SK-N-SH (cell line): ENCODE results near the gene FAM181A. TPM values are rescaled to one million over a fixed set of nuclear protein-coding genes. Genes with fewer than 3 reads are reported as not detected.

Experiments
- CTCF ChIA-PET: fragments of 300-600, 350-600 bp; formaldehyde crosslinking; extraction: SDS; loops from one replicate; lab custom pipeline; 2021; lab: Yijun Ruan, JAX
- POLR2A ChIA-PET: fragments of 350-600 bp; sonication (Branson Sonifier 250); formaldehyde crosslinking; extraction: SDS; loops from one replicate; lab custom pipeline; 2020; ENCODE audit warnings: antibody characterized with exemption, inconsistent platforms; lab: Yijun Ruan, JAX
- DNase-seq: peaks from one replicate; pipeline ENCODE4 v3.0.0; 2012
- H2AFZ ChIP-seq: fragments of 200-600 bp; sonication (generic); 2 replicates; pipeline ENCODE4 v1.8.1; 2016; ENCODE audit warnings: antibody characterized with exemption, mild to moderate bottlenecking, low read depth
- H3F3A ChIP-seq: fragments of 200-600 bp; sonication (generic); replicated peaks from 2 replicates; pipeline ENCODE3; 2016; ENCODE audit warnings: antibody characterized with exemption, mild to moderate bottlenecking; ENCODE audit not compliant: insufficient read depth
- H3K27ac ChIP-seq, 2 experiments: fragments of 200-500 bp in 1 of 2; fragments of 200-600 bp in 1 of 2; sonication (Bioruptor generic) in 1 of 2; sonication (generic), shearing (Covaris generic) in 1 of 2; 2 replicates each; pipeline versions ENCODE4 v1.5.1 to v1.6.1; 2014 to 2016; ENCODE audit warnings: low read depth in 2 of 2, inconsistent platforms in 1 of 2, low read length in 1 of 2, mild to moderate bottlenecking in 1 of 2, mixed read lengths in 1 of 2
- H3K27me3 ChIP-seq: fragments of 200-600 bp; sonication (generic), shearing (Covaris generic); 2 replicates; pipeline ENCODE4 v1.6.1; 2016; ENCODE audit warnings: mixed run types; ENCODE audit not compliant: insufficient read depth
- H3K36me3 ChIP-seq, 2 experiments: fragments of 200-500 bp in 1 of 2; fragments of 200-600 bp in 1 of 2; sonication (Bioruptor generic) in 1 of 2; sonication (generic) in 1 of 2; replicated peaks in 1 of 2; 2 replicates each; pipeline versions ENCODE3 to v1.5.1; 2014 to 2016; ENCODE audit warnings: low read length in 1 of 2, mild to moderate bottlenecking in 1 of 2; ENCODE audit not compliant: insufficient read depth in 2 of 2, control insufficient read depth in 1 of 2
- H3K4me1 ChIP-seq, 2 experiments: fragments of 200-500 bp in 1 of 2; fragments of 200-600 bp in 1 of 2; sonication (Bioruptor generic) in 1 of 2; sonication (generic), shearing (Covaris generic) in 1 of 2; 2 replicates each; pipeline versions ENCODE4 v1.5.1 to v1.6.1; 2014 to 2016; ENCODE audit warnings: low read depth in 1 of 2, low read length in 1 of 2, mixed run types in 1 of 2; ENCODE audit not compliant: insufficient read depth in 2 of 2, control insufficient read depth in 1 of 2
- H3K4me2 ChIP-seq: fragments of 200-600 bp; sonication (generic), shearing (Covaris generic); 2 replicates; pipeline ENCODE4 v1.6.1; 2017; ENCODE audit warnings: mixed run types
- H3K4me3 ChIP-seq, 2 experiments: fragments of 200-500 bp in 1 of 2; fragments of 200-600 bp in 1 of 2; sonication (Bioruptor generic) in 1 of 2; sonication (generic), shearing (Covaris generic) in 1 of 2; 2 replicates each; pipeline versions ENCODE4 v1.5.1 to v1.8.1; 2014 to 2016; ENCODE audit warnings: low read depth in 2 of 2, inconsistent platforms in 1 of 2, low read length in 1 of 2, mild to moderate bottlenecking in 1 of 2, mixed read lengths in 1 of 2, moderate library complexity in 1 of 2
- H3K79me2 ChIP-seq: fragments of 200-600 bp; sonication (generic); 2 replicates; pipeline ENCODE4 v1.8.1; 2017; ENCODE audit warnings: mild to moderate bottlenecking; ENCODE audit not compliant: insufficient read depth
- H3K9ac ChIP-seq: fragments of 200-600 bp; sonication (generic); 2 replicates; pipeline ENCODE4 v1.6.1; 2017; ENCODE audit warnings: mixed run types
- H3K9me2 ChIP-seq: fragments of 200-600 bp; sonication (generic); 2 replicates; pipeline ENCODE4 v1.6.1; 2017; ENCODE audit warnings: mixed run types
- H3K9me3 ChIP-seq: fragments of 200-600 bp; sonication (generic); 2 replicates; pipeline ENCODE4 v1.6.1; 2017; ENCODE audit warnings: mixed run types, mild to moderate bottlenecking, moderate library complexity
- H4K20me1 ChIP-seq: fragments of 200-600 bp; sonication (generic); 2 replicates; pipeline ENCODE4 v1.6.1; 2017; ENCODE audit warnings: mild to moderate bottlenecking, mixed run types; ENCODE audit not compliant: insufficient read depth
- CHD2 ChIP-seq: fragments of 150-350 bp; IDR thresholded peaks from 2 replicates; pipeline ENCODE4 v1.6.1; 2018; ENCODE audit warnings: low read length; ENCODE audit not compliant: partially characterized antibody
- EP300 ChIP-seq, 2 experiments: IDR thresholded peaks; 2 replicates each; pipeline versions ENCODE4 v1.4.0 to v1.6.1; 2012; ENCODE audit warnings: borderline replicate concordance in 1 of 2, low read depth in 1 of 2, low read length in 1 of 2
- EZH2phosphoT487 ChIP-seq: fragments of 200-600 bp; sonication (generic); IDR thresholded peaks from 2 replicates; pipeline ENCODE4 v1.6.1; 2017; ENCODE audit warnings: low read depth, mixed run types, mild to moderate bottlenecking, antibody characterized with exemption, moderate library complexity, borderline replicate concordance
- GABPA ChIP-seq: IDR thresholded peaks from 2 replicates; pipeline ENCODE4 v1.4.0; 2012; ENCODE audit warnings: low read depth, mild to moderate bottlenecking
- MEF2A ChIP-seq: IDR thresholded peaks from 2 replicates; pipeline ENCODE4 v1.4.0; 2012; ENCODE audit warnings: low read depth, borderline replicate concordance
- MXI1 ChIP-seq: IDR thresholded peaks from 2 replicates; pipeline ENCODE4 v1.6.1; 2012; ENCODE audit warnings: mild to moderate bottlenecking, low read depth, low read length, improper control_type of control experiment
- NFIC ChIP-seq: IDR thresholded peaks from 2 replicates; pipeline ENCODE4 v1.4.0; 2012; ENCODE audit warnings: borderline replicate concordance
- RAD21 ChIP-seq: IDR thresholded peaks from 2 replicates; pipeline ENCODE4 v1.6.1; 2012; ENCODE audit warnings: mild to moderate bottlenecking, low read length
- SIN3A ChIP-seq: IDR thresholded peaks from 2 replicates; pipeline ENCODE4 v1.6.1; 2012; ENCODE audit warnings: low read depth, mild to moderate bottlenecking, low read length, moderate library complexity, borderline replicate concordance
- SMC3 ChIP-seq: IDR thresholded peaks from 2 replicates; pipeline ENCODE4 v1.6.1; 2012; ENCODE audit warnings: low read depth, low read length, improper control_type of control experiment
- YY1 ChIP-seq: IDR thresholded peaks from 2 replicates; pipeline ENCODE4 v1.4.0; 2012; ENCODE audit warnings: low read depth, mild to moderate bottlenecking
- WGBS: methylation state at CpG from one replicate; pipeline ENCODE4 v1.1.6; 2017; ENCODE audit warnings: low lambda C conversion rate; 5-methylcytosine and 5-hydroxymethylcytosine counted together
- polyA plus RNA-seq, 3 experiments: library from polyadenylated mRNA; depleted of rRNA; stranded (reverse); fragments of >200 nt; gene quantifications; 2 replicates each; pipeline ENCODE4 v1.2.3, GENCODE V29; 2012
- TF ChIP-seq, protein P1 (sequence below): IDR thresholded peaks from 2 replicates; pipeline ENCODE4; 2012
- TF ChIP-seq, protein P2 (sequence below): fragments of 200-600 bp; sonication (generic); IDR thresholded peaks from 2 replicates; pipeline ENCODE4 v1.6.1; 2017; ENCODE audit warnings: antibody characterized with exemption, mild to moderate bottlenecking, moderate library complexity
- TF ChIP-seq, protein P3 (sequence below): IDR thresholded peaks from 2 replicates; pipeline ENCODE4 v1.4.0; 2012; ENCODE audit warnings: low read depth, borderline replicate concordance
- TF ChIP-seq, protein P4 (sequence below): IDR thresholded peaks from 2 replicates; pipeline ENCODE4 v1.4.0; 2012; ENCODE audit warnings: low read depth
- TF ChIP-seq, protein P5 (sequence below): IDR thresholded peaks from 2 replicates; pipeline ENCODE4 v1.4.0; 2012; ENCODE audit warnings: low read depth, borderline replicate concordance
- TF ChIP-seq, protein P6 (sequence below): fragments of 150-350 bp; IDR thresholded peaks from 2 replicates; pipeline ENCODE4 v1.6.1; 2017; ENCODE audit warnings: antibody characterized with exemption, low read length, low read depth, borderline replicate concordance
- TF ChIP-seq, protein P7 (sequence below): IDR thresholded peaks from 2 replicates; pipeline ENCODE4 v1.6.1; 2012; ENCODE audit warnings: mild to moderate bottlenecking, low read depth, low read length, moderate library complexity
- TF ChIP-seq, protein P8 (sequence below): fragments of 150-350 bp; IDR thresholded peaks from 2 replicates; pipeline ENCODE4 v1.6.1; 2016; ENCODE audit warnings: mild to moderate bottlenecking, low read depth, low read length

The FAM181A gene
- polyA plus RNA-seq, 1 of the 3 experiments (the other 2 are of a cell fraction): not detected

DNA sequence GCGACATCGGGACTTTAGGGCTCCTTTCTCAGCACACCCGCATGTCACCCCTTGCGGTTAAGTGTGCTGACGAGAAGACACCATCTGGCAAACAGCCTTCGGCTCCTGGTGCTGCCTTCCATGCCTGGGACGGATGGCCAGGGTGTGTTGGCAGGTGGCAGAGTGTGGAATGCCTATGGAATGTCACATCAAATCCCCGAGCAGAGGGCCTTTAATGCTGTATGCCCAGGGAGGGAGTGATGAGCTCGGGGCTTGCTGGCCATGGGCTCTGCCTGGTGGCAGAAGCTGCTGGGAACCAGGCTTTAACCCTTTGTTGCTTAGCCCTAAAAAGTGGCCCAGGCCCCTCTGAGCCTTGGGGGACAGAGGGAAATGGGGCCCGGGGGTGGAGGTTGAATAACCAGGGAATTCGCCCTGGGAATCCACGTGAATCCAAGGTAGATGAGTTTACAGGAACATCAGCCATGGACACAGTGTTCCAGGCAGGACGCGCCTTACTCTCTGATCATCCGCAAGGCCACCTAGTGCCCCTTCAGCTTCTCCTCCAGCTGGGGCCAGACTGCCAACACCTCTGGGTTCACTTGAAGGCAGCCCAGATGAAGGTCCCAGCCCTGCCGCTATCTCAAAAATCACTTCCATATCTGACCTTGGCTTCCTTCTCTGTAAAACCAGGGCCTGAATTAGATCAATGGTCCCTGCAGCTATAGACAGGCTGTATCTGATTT lies 17.4 kb downstream of the FAM181A start:
- CTCF ChIA-PET: interaction anchor here (0.8 to 1.3 kb wide), 4 partner anchors 9 to 58 kb away, joined by 3 to 4 read pairs (median 3); no protein-coding TSS in a partner anchor
- POLR2A ChIA-PET: no interaction called here
- H3K79me2 ChIP-seq: no peaks in the 10 kb centered on the region
- no peak for TF ChIP-seq CHD2
- no peak for TF ChIP-seq EZH2phosphoT487
- TF ChIP-seq RAD21: no peak
- TF ChIP-seq, protein P1, sequence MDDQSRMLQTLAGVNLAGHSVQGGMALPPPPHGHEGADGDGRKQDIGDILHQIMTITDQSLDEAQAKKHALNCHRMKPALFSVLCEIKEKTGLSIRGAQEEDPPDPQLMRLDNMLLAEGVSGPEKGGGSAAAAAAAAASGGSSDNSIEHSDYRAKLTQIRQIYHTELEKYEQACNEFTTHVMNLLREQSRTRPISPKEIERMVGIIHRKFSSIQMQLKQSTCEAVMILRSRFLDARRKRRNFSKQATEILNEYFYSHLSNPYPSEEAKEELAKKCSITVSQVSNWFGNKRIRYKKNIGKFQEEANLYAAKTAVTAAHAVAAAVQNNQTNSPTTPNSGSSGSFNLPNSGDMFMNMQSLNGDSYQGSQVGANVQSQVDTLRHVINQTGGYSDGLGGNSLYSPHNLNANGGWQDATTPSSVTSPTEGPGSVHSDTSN: no peak
- TF ChIP-seq NFIC: no peak
- no peak; a peak in 1 of 4 replicates for TF ChIP-seq EP300 (IDR thresholded peaks at IDR 0.05; ENCODE audit: borderline replicate concordance in 1 of 2, low read depth in 1 of 2, low read length in 1 of 2)
- no peak for TF ChIP-seq MXI1
- TF ChIP-seq, protein P2, sequence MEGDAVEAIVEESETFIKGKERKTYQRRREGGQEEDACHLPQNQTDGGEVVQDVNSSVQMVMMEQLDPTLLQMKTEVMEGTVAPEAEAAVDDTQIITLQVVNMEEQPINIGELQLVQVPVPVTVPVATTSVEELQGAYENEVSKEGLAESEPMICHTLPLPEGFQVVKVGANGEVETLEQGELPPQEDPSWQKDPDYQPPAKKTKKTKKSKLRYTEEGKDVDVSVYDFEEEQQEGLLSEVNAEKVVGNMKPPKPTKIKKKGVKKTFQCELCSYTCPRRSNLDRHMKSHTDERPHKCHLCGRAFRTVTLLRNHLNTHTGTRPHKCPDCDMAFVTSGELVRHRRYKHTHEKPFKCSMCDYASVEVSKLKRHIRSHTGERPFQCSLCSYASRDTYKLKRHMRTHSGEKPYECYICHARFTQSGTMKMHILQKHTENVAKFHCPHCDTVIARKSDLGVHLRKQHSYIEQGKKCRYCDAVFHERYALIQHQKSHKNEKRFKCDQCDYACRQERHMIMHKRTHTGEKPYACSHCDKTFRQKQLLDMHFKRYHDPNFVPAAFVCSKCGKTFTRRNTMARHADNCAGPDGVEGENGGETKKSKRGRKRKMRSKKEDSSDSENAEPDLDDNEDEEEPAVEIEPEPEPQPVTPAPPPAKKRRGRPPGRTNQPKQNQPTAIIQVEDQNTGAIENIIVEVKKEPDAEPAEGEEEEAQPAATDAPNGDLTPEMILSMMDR: no peak
- TF ChIP-seq GABPA: no peak
- no peak for TF ChIP-seq SIN3A
- TF ChIP-seq YY1: no peak
- TF ChIP-seq, protein P3, sequence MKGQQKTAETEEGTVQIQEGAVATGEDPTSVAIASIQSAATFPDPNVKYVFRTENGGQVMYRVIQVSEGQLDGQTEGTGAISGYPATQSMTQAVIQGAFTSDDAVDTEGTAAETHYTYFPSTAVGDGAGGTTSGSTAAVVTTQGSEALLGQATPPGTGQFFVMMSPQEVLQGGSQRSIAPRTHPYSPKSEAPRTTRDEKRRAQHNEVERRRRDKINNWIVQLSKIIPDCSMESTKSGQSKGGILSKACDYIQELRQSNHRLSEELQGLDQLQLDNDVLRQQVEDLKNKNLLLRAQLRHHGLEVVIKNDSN: no peak
- TF ChIP-seq, protein P4, sequence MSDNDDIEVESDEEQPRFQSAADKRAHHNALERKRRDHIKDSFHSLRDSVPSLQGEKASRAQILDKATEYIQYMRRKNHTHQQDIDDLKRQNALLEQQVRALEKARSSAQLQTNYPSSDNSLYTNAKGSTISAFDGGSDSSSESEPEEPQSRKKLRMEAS: no peak
- TF ChIP-seq SMC3: no peak
- TF ChIP-seq, protein P5, sequence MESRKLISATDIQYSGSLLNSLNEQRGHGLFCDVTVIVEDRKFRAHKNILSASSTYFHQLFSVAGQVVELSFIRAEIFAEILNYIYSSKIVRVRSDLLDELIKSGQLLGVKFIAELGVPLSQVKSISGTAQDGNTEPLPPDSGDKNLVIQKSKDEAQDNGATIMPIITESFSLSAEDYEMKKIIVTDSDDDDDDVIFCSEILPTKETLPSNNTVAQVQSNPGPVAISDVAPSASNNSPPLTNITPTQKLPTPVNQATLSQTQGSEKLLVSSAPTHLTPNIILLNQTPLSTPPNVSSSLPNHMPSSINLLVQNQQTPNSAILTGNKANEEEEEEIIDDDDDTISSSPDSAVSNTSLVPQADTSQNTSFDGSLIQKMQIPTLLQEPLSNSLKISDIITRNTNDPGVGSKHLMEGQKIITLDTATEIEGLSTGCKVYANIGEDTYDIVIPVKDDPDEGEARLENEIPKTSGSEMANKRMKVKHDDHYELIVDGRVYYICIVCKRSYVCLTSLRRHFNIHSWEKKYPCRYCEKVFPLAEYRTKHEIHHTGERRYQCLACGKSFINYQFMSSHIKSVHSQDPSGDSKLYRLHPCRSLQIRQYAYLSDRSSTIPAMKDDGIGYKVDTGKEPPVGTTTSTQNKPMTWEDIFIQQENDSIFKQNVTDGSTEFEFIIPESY: no peak
- TF ChIP-seq, protein P6, sequence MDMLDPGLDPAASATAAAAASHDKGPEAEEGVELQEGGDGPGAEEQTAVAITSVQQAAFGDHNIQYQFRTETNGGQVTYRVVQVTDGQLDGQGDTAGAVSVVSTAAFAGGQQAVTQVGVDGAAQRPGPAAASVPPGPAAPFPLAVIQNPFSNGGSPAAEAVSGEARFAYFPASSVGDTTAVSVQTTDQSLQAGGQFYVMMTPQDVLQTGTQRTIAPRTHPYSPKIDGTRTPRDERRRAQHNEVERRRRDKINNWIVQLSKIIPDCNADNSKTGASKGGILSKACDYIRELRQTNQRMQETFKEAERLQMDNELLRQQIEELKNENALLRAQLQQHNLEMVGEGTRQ: no peak
- TF ChIP-seq, protein P7, sequence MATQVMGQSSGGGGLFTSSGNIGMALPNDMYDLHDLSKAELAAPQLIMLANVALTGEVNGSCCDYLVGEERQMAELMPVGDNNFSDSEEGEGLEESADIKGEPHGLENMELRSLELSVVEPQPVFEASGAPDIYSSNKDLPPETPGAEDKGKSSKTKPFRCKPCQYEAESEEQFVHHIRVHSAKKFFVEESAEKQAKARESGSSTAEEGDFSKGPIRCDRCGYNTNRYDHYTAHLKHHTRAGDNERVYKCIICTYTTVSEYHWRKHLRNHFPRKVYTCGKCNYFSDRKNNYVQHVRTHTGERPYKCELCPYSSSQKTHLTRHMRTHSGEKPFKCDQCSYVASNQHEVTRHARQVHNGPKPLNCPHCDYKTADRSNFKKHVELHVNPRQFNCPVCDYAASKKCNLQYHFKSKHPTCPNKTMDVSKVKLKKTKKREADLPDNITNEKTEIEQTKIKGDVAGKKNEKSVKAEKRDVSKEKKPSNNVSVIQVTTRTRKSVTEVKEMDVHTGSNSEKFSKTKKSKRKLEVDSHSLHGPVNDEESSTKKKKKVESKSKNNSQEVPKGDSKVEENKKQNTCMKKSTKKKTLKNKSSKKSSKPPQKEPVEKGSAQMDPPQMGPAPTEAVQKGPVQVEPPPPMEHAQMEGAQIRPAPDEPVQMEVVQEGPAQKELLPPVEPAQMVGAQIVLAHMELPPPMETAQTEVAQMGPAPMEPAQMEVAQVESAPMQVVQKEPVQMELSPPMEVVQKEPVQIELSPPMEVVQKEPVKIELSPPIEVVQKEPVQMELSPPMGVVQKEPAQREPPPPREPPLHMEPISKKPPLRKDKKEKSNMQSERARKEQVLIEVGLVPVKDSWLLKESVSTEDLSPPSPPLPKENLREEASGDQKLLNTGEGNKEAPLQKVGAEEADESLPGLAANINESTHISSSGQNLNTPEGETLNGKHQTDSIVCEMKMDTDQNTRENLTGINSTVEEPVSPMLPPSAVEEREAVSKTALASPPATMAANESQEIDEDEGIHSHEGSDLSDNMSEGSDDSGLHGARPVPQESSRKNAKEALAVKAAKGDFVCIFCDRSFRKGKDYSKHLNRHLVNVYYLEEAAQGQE: no peak
- TF ChIP-seq MEF2A: no peak
- TF ChIP-seq, protein P8, sequence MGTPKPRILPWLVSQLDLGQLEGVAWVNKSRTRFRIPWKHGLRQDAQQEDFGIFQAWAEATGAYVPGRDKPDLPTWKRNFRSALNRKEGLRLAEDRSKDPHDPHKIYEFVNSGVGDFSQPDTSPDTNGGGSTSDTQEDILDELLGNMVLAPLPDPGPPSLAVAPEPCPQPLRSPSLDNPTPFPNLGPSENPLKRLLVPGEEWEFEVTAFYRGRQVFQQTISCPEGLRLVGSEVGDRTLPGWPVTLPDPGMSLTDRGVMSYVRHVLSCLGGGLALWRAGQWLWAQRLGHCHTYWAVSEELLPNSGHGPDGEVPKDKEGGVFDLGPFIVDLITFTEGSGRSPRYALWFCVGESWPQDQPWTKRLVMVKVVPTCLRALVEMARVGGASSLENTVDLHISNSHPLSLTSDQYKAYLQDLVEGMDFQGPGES: no peak
- no peak overlapping the region for H3K4me3 ChIP-seq
- no peak overlapping the region for H3K9ac ChIP-seq
- H3K9me2 ChIP-seq: no peaks in the 10 kb centered on the region
- peaks cover 18 to 21% of the 10 kb centered on the region in 2 experiments for H3K4me1 ChIP-seq
- H2AFZ ChIP-seq: no peak overlapping the region
- peak; percentile 50 for DNase-seq
- H3K27ac ChIP-seq: no peak overlapping the region
- peaks cover 6% of the 10 kb centered on the region for H3F3A ChIP-seq
- WGBS: 92% methylated on average over 12 of the region's 16 CpGs
- H4K20me1 ChIP-seq: no peaks in the 10 kb centered on the region
- no peaks in the 10 kb centered on the region for H3K9me3 ChIP-seq
- H3K27me3 ChIP-seq: no peaks in the 10 kb centered on the region
- H3K4me2 ChIP-seq: no peak overlapping the region
- H3K36me3 ChIP-seq: no peaks in the 10 kb centered on the region
